Gastrocnemius medialis (tissue), 4 donors: Measurements from ENCODE around the gene ZFYVE28.

Experiments
- POLR2A ChIP-seq, 2 donors: fragments of 450-650 bp; IDR thresholded peaks; one replicate each; pipeline ENCODE4 v1.6.1; 2017; ENCODE audit warnings: antibody characterized with exemption in 2 of 2, mild to moderate bottlenecking in 2 of 2, moderate library complexity in 2 of 2
- TF ChIP-seq, protein P1 (sequence below), 5 experiments: fragments of 450-650 bp in 3 of 5; fragments of 200-600 bp in 2 of 5; sonication (generic) in 2 of 5; IDR thresholded peaks in 4 of 5; conservative IDR thresholded peaks in 1 of 5; 1 replicate in 4 of 5; 2 replicates in 1 of 5; pipeline ENCODE4 v1.5.1; 2016 to 2019; ENCODE audit warnings: antibody characterized with exemption in 5 of 5, mild to moderate bottlenecking in 3 of 5, moderate library complexity in 3 of 5

DNA sequence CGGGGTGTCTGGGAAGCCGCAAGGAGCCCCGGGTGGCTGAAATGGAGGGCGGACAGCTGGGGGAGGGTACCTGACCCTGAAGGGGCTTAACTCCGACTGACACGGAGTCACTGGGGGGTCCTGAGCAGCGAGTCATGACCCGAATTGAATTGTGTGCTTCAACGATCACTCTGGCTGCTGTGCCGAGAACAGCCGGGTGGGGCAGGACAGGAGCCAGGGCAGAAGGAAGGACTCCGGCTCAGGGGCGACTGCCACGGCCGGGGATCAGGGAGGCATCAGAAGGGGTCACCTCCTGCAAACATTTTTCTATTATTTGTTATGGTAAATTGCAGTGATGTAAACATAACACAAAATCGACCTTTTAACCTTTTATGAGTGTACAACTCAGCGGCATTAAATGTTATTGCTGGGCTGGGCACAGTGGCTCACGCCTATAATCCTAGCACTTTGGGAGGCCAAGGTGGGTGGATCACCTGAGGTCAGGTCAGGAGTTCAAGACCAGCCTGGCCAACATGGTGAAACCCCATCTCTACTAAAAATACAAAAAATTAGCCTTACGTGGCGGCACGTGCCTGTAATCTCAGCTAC, 21.6 kb downstream of the ZFYVE28 start:
- TF ChIP-seq, protein P1, sequence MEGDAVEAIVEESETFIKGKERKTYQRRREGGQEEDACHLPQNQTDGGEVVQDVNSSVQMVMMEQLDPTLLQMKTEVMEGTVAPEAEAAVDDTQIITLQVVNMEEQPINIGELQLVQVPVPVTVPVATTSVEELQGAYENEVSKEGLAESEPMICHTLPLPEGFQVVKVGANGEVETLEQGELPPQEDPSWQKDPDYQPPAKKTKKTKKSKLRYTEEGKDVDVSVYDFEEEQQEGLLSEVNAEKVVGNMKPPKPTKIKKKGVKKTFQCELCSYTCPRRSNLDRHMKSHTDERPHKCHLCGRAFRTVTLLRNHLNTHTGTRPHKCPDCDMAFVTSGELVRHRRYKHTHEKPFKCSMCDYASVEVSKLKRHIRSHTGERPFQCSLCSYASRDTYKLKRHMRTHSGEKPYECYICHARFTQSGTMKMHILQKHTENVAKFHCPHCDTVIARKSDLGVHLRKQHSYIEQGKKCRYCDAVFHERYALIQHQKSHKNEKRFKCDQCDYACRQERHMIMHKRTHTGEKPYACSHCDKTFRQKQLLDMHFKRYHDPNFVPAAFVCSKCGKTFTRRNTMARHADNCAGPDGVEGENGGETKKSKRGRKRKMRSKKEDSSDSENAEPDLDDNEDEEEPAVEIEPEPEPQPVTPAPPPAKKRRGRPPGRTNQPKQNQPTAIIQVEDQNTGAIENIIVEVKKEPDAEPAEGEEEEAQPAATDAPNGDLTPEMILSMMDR (IDR thresholded peaks at IDR 0.05 in 4 of 5, conservative IDR thresholded peaks at IDR 0.05 in 1 of 5), result no peak
- TF ChIP-seq POLR2A (IDR thresholded peaks at IDR 0.05), result no peak
